GM12878 (cell line): Measurements from ENCODE around the gene PALD1. TPM values are rescaled to one million over a fixed set of nuclear protein-coding genes. Genes with fewer than 3 reads are reported as not detected.

ENCODE experiments used
- ATAC-seq: fragments of 200-7000 bp; cut with Tn5 transposase; 3 replicates; pipeline ENCODE4 v1.9.1; 2020; ENCODE audit warnings: mild to moderate bottlenecking, moderate library complexity
- BruUV-seq: library from RNA; stranded (reverse); fragments of 400-500 nt; replicated peaks from 2 replicates; lab custom pipeline; 2021; lab: Mats Ljungman, UMichigan
- CTCF ChIA-PET: fragments of 300-600 bp; sonication (Branson Sonifier 250); formaldehyde crosslinking; extraction: SDS; loops from one replicate; lab custom pipeline; 2021; ENCODE audit warnings: inconsistent platforms; lab: Yijun Ruan, JAX
- POLR2A ChIA-PET: fragments of 350-600 bp; formaldehyde crosslinking; extraction: SDS; loops from one replicate; lab custom pipeline; 2021; ENCODE audit warnings: inconsistent platforms; lab: Charles Lee
- RAD21 ChIA-PET: fragments of 300-600 bp; sonication (Branson Sonifier 250); formaldehyde crosslinking; loops from one replicate; lab custom pipeline; 2023; ENCODE audit warnings: antibody characterized with exemption; ENCODE audit not compliant: unreplicated experiment; lab: Charles Lee
- SMC1A ChIA-PET: fragments of 300-600 bp; sonication (Branson Sonifier 250); formaldehyde crosslinking; loops from one replicate; lab custom pipeline; 2023; ENCODE audit not compliant: unreplicated experiment, uncharacterized antibody; lab: Charles Lee
- DNase-seq: peaks from one replicate; pipeline ENCODE4 v3.0.0-alpha.2; 2011; ENCODE audit warnings: low read depth, low spot score
- FAIRE-seq: peaks from 3 replicates; lab custom pipeline; 2011; peaks lifted over from hg19 to GRCh38; lab: Jason Lieb, UNC
- H2AFZ ChIP-seq: 2 replicates; pipeline ENCODE4 v1.6.0; 2011; ENCODE audit warnings: low read depth, low read length, control low read depth; ENCODE audit not compliant: control insufficient read depth
- H3K27ac ChIP-seq: 2 replicates; pipeline ENCODE4 v1.5.1; 2011; ENCODE audit warnings: control low read depth; ENCODE audit not compliant: control insufficient read depth, insufficient read depth
- H3K27me3 ChIP-seq, 2 experiments: replicated peaks in 1 of 2; 2 replicates each; pipeline versions ENCODE4 v1.6.0 to v1.6.1; 2011; ENCODE audit warnings: low read length in 1 of 2; ENCODE audit not compliant: control insufficient read depth in 2 of 2, insufficient read depth in 2 of 2
- H3K36me3 ChIP-seq, 2 experiments: 2 replicates each; pipeline ENCODE4 v1.5.1; 2011; ENCODE audit warnings: low read length in 1 of 2; ENCODE audit not compliant: control insufficient read depth in 2 of 2, insufficient read depth in 2 of 2
- H3K4me1 ChIP-seq: 2 replicates; pipeline ENCODE4 v1.6.1; 2011; ENCODE audit warnings: mild to moderate bottlenecking, low read length, moderate library complexity, mixed read lengths; ENCODE audit not compliant: control insufficient read depth, insufficient read depth
- H3K4me2 ChIP-seq: 2 replicates; pipeline ENCODE4 v1.6.0; 2011; ENCODE audit warnings: control low read depth; ENCODE audit not compliant: control insufficient read depth, insufficient read depth
- H3K4me3 ChIP-seq: fragments of 200-600 bp; sonication (generic); 2 replicates; pipeline ENCODE4 v1.5.1; 2016
- H3K79me2 ChIP-seq: 2 replicates; pipeline ENCODE4 v1.6.0; 2011; ENCODE audit warnings: low read length; ENCODE audit not compliant: control insufficient read depth, insufficient read depth
- H3K9ac ChIP-seq: 2 replicates; pipeline ENCODE4 v1.8.0; 2011; ENCODE audit warnings: low read length, control low read depth, mixed read lengths; ENCODE audit not compliant: control insufficient read depth, insufficient read depth
- H3K9me3 ChIP-seq: replicated peaks from 3 replicates; pipeline ENCODE4 v1.5.1; 2011; ENCODE audit warnings: mild to moderate bottlenecking, low read length; ENCODE audit not compliant: control insufficient read depth, insufficient read depth
- H4K20me1 ChIP-seq: 2 replicates; pipeline ENCODE4 v1.6.0; 2011; ENCODE audit not compliant: control insufficient read depth, insufficient read depth
- IRF4 ChIP-seq: IDR thresholded peaks from 2 replicates; pipeline ENCODE4 v1.6.1; 2011; ENCODE audit warnings: low read depth, low read length
- MYB ChIP-seq: fragments of 150-350 bp; IDR thresholded peaks from 2 replicates; pipeline ENCODE4 v1.6.1; 2014; ENCODE audit warnings: mild to moderate bottlenecking, low read depth, low read length, borderline replicate concordance
- MYC ChIP-seq: IDR thresholded peaks from 2 replicates; pipeline ENCODE4 v1.6.1; 2011; ENCODE audit warnings: mild to moderate bottlenecking, low read length, moderate library complexity, inconsistent platforms; ENCODE audit not compliant: insufficient read depth, insufficient replicate concordance, insufficient read length, severe bottlenecking
- NFYA ChIP-seq: IDR thresholded peaks from 2 replicates; pipeline ENCODE4 v1.6.1; 2011; ENCODE audit warnings: low read depth, mild to moderate bottlenecking, low read length, improper control_type of control experiment, borderline replicate concordance
- NR2C1 ChIP-seq: fragments of 450-650 bp; IDR thresholded peaks from 2 replicates; pipeline ENCODE4 v1.6.1; 2017; ENCODE audit warnings: antibody characterized with exemption, mild to moderate bottlenecking, moderate library complexity
- WGBS: methylation state at CpG from one replicate; pipeline ENCODE4 v1.1.6; 2016; ENCODE audit warnings: low lambda C conversion rate; ENCODE audit not compliant: insufficient replicate concordance, insufficient coverage; ENCODE audit errors: missing lambda C conversion rate; 5-methylcytosine and 5-hydroxymethylcytosine counted together
- in situ Hi-C: fragments of 300-500 bp; cut with MboI; formaldehyde crosslinking; loops from 9 replicates; pipeline ENCODE4 v1.14.3; 2018; ENCODE audit warnings: mixed read lengths
- intact Hi-C: fragments of 100-400 bp; cut with micrococcal nuclease; formaldehyde crosslinking; loops from one replicate; pipeline ENCODE4 v1.14.2; 2022; ENCODE audit not compliant: unreplicated experiment
- polyA plus RNA-seq, 11 experiments: library from polyadenylated mRNA; depleted of rRNA in 4 of 11; unstranded in 6 of 11; stranded (reverse) in 5 of 11; fragments of >200 nt; fragmentation: Nextera tagmentation in 4 of 11; fragmentation: Illumina TruSeq in 1 of 11; extraction: Ambion mirVana in 4 of 11; extraction: Trizol in 1 of 11; gene quantifications; 1 replicate in 1 of 11; 2 replicates in 10 of 11; pipeline versions ENCODE4 v1.2.1 to v1.2.3, GENCODE V29; 2011 to 2016; ENCODE audit warnings: inconsistent platforms in 2 of 11, missing spikeins in 2 of 11, low read depth in 1 of 11
- total RNA-seq, 4 experiments: library from RNA; depleted of rRNA in 3 of 4; stranded (reverse); fragments of >200 nt in 3 of 4; fragmentation: Illumina TruSeq in 1 of 4; extraction: Trizol in 1 of 4; gene quantifications; 2 replicates each; pipeline versions ENCODE4 v1.2.1 to v1.2.3, GENCODE V29; 2013 to 2021
- TF ChIP-seq, protein P1 (sequence below): fragments of 450-650 bp; formaldehyde crosslinking; IDR thresholded peaks from 2 replicates; pipeline ENCODE4 v1.4.0; 2020; ENCODE audit warnings: mild to moderate bottlenecking, moderate library complexity

PALD1 gene
- total and polyA plus RNA-seq, 10 of the 15 experiments (the other 5 are each of a cell fraction or from before 2014, with no cell fraction given), result 0.43 to 20.9 (median 9.0) TPM

DNA sequence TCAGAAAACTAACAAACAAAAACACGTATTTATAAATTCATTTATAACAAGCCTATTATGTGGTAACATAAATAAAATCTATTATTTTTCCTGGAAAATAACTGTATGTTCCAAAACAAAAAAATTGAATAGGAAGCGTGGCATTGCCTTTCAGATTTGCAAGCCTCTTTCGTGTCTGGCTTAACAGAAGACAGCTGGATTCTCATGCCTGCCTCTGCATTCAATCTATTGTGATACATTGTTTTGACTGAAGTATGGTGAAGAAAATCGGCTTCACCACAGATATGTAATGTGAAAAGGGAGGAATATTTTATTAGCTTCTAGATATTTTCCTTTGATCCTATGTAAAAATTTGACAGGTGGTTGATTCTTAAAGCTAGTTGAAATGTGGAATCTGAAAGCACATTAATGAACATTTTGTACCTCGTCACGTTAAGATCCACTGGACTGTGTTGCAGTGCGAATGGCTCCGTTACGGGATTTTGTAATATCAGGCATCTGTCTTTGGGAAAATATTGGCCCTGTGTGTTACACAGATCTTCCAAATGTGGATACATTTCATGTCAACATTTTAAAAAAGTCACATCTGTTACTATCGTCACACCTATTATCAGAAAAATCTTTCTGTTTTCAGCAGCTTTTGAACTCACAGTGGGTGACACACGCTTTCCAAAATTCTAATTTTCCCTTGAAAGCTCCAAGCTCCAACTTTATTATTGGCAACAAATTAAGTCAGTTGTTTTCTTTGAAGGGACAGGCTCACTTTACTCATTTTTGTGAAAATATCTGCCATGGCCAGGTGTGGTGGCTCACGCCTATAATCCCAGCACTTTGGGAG, 26.2 kb downstream of the PALD1 start:
- 71% methylated on average over 12 of the region's 12 CpGs for WGBS
- H3K4me3 ChIP-seq, result no peak overlapping the region
- no peak overlapping the region for H2AFZ ChIP-seq
- no TSS peak for BruUV-seq
- no peaks in the 10 kb centered on the region for H3K9me3 ChIP-seq
- ATAC-seq (no peak), FAIRE-seq (no peak), DNase-seq (no peak)
- no peak overlapping the region for H3K27ac ChIP-seq
- in situ Hi-C loops, result no loop called here
- RAD21 ChIA-PET, result no interaction called here
- SMC1A ChIA-PET, result interaction anchor here (0.6 to 1.2 kb wide), 4 partner anchors 10 to 448 kb away, joined by 3 to 4 read pairs (median 3); no protein-coding TSS in a partner anchor
- H3K36me3 ChIP-seq, result no peaks in the 10 kb centered on the region
- POLR2A ChIA-PET, result interaction anchor here (0.6 to 1.4 kb wide), 2 partner anchors 9 to 51 kb away, joined by 4 to 7 read pairs; no protein-coding TSS in a partner anchor
- intact Hi-C loops, result no loop called here
- H4K20me1 ChIP-seq, result no peaks in the 10 kb centered on the region
- H3K27me3 ChIP-seq, result no peaks in the 10 kb centered on the region
- H3K4me2 ChIP-seq, result no peak overlapping the region
- H3K79me2 ChIP-seq, result no peaks in the 10 kb centered on the region; the same call in none of the 2 replicates
- no peak overlapping the region for H3K9ac ChIP-seq
- TF ChIP-seq MYC (no peak), IRF4 (no peak), MYB (no peak), NFYA (no peak), NR2C1 (no peak)
- TF ChIP-seq, protein P1, sequence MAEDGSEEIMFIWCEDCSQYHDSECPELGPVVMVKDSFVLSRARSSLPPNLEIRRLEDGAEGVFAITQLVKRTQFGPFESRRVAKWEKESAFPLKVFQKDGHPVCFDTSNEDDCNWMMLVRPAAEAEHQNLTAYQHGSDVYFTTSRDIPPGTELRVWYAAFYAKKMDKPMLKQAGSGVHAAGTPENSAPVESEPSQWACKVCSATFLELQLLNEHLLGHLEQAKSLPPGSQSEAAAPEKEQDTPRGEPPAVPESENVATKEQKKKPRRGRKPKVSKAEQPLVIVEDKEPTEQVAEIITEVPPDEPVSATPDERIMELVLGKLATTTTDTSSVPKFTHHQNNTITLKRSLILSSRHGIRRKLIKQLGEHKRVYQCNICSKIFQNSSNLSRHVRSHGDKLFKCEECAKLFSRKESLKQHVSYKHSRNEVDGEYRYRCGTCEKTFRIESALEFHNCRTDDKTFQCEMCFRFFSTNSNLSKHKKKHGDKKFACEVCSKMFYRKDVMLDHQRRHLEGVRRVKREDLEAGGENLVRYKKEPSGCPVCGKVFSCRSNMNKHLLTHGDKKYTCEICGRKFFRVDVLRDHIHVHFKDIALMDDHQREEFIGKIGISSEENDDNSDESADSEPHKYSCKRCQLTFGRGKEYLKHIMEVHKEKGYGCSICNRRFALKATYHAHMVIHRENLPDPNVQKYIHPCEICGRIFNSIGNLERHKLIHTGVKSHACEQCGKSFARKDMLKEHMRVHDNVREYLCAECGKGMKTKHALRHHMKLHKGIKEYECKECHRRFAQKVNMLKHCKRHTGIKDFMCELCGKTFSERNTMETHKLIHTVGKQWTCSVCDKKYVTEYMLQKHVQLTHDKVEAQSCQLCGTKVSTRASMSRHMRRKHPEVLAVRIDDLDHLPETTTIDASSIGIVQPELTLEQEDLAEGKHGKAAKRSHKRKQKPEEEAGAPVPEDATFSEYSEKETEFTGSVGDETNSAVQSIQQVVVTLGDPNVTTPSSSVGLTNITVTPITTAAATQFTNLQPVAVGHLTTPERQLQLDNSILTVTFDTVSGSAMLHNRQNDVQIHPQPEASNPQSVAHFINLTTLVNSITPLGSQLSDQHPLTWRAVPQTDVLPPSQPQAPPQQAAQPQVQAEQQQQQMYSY, result no peak
- H3K4me1 ChIP-seq, result peaks cover 22% of the 10 kb centered on the region
- CTCF ChIA-PET, result interaction anchor here (1.3 to 1.4 kb wide), 2 partner anchors 25 to 44 kb away, joined by 3 to 4 read pairs; no protein-coding TSS in a partner anchor
